ENCODE measurements around the gene RAE1. TPM values are rescaled to one million over a fixed set of nuclear protein-coding genes. Genes with fewer than 3 reads are reported as not detected.

RAE1 gene
- total RNA-seq, 2 donors from 2014 or later, result 15.0 to 20.4 TPM

GRCh38 chr20:57315976-57316480 lies 35.0 kb upstream of the RAE1 start:
- no peak overlapping the region for H3K4me3 ChIP-seq
- ATAC-seq (ENCODE audit: insufficient number of reproducible peaks, low FRiP score, low read depth), result no peak

GRCh38 chr20:57316795-57317201 lies 34.3 kb upstream of the RAE1 start:
- Histone ChIP-seq H3K36me3 (no peaks in the 10 kb centered on the region), H3K27ac (no peak overlapping the region), H3K9me3 (no peaks in the 10 kb centered on the region), H3K27me3 (replicated peaks; ENCODE audit: insufficient read depth) (no peaks in the 10 kb centered on the region), H3K4me1 (ENCODE audit: control insufficient read depth in 1 of 2, low read depth in 2 of 2) (no peaks in the 10 kb centered on the region), H3K4me3 (no peak overlapping the region)
- ATAC-seq (ENCODE audit: insufficient number of reproducible peaks, low FRiP score, low read depth) (no peak), DNase-seq (ENCODE audit: low spot score) (no peak)
- TF ChIP-seq CTCF (IDR thresholded peaks at IDR 0.05), result no peak

More at GRCh38 chr20:57315976-57316480, 35.0 kb upstream of the RAE1 start:
- Histone ChIP-seq H3K27me3 (replicated peaks; ENCODE audit: insufficient read depth) (no peaks in the 10 kb centered on the region), H3K4me1 (ENCODE audit: control insufficient read depth in 1 of 2, low read depth in 2 of 2) (no peaks in the 10 kb centered on the region), H3K9me3 (no peaks in the 10 kb centered on the region), H3K27ac (no peak overlapping the region), H3K36me3 (no peaks in the 10 kb centered on the region)
- no peak for DNase-seq (ENCODE audit: low spot score)
- no peak for TF ChIP-seq CTCF (IDR thresholded peaks at IDR 0.05)

GRCh38 chr20:57317316-57317788 lies 33.7 kb upstream of the RAE1 start:
- Histone ChIP-seq H3K4me3 (no peak overlapping the region), H3K4me1 (ENCODE audit: control insufficient read depth in 1 of 2, low read depth in 2 of 2) (no peaks in the 10 kb centered on the region), H3K36me3 (no peaks in the 10 kb centered on the region), H3K27me3 (replicated peaks; ENCODE audit: insufficient read depth) (no peaks in the 10 kb centered on the region), H3K27ac (no peak overlapping the region), H3K9me3 (no peaks in the 10 kb centered on the region)
- no peak for DNase-seq (ENCODE audit: low spot score)
- ATAC-seq (ENCODE audit: insufficient number of reproducible peaks, low FRiP score, low read depth), result no peak
- no peak for TF ChIP-seq CTCF (IDR thresholded peaks at IDR 0.05)

GRCh38 chr20:57317789-57318371 lies 33.2 kb upstream of the RAE1 start:
- Histone ChIP-seq H3K27ac (no peak overlapping the region), H3K36me3 (no peaks in the 10 kb centered on the region), H3K9me3 (no peaks in the 10 kb centered on the region), H3K27me3 (replicated peaks; ENCODE audit: insufficient read depth) (no peaks in the 10 kb centered on the region), H3K4me3 (no peak overlapping the region), H3K4me1 (ENCODE audit: control insufficient read depth in 1 of 2, low read depth in 2 of 2) (no peaks in the 10 kb centered on the region)
- no peak for ATAC-seq (ENCODE audit: insufficient number of reproducible peaks, low FRiP score, low read depth)
- TF ChIP-seq CTCF (IDR thresholded peaks at IDR 0.05), result no peak
- no peak for DNase-seq (ENCODE audit: low spot score)

GRCh38 chr20:57319584-57319983 lies 31.5 kb upstream of the RAE1 start:
- DNase-seq (ENCODE audit: low spot score) (no peak), ATAC-seq (ENCODE audit: insufficient number of reproducible peaks, low FRiP score, low read depth) (no peak)

More at GRCh38 chr20:57319584-57319983, 31.5 kb upstream of the RAE1 start:
- Histone ChIP-seq H3K9me3 (no peaks in the 10 kb centered on the region), H3K4me3 (no peak overlapping the region), H3K36me3 (no peaks in the 10 kb centered on the region), H3K4me1 (ENCODE audit: control insufficient read depth in 1 of 2, low read depth in 2 of 2) (no peaks in the 10 kb centered on the region), H3K27ac (no peak overlapping the region), H3K27me3 (replicated peaks; ENCODE audit: insufficient read depth) (no peaks in the 10 kb centered on the region)
- no peak for TF ChIP-seq CTCF (IDR thresholded peaks at IDR 0.05)
